Dedifferentiated amniotic fluid mesenchymal stem cell (primary cell): ENCODE data around the gene CHID1.

ENCODE experiments used
- DNase-seq: peaks from one replicate; pipeline ENCODE4 v3.0.0-alpha.2; 2016; ENCODE audit errors: extremely low spot score

CHID1 gene

GRCh38 chr11:888310-889212 lies 22.0 kb downstream of the CHID1 start:
- DNase-seq: no peak

DNA sequence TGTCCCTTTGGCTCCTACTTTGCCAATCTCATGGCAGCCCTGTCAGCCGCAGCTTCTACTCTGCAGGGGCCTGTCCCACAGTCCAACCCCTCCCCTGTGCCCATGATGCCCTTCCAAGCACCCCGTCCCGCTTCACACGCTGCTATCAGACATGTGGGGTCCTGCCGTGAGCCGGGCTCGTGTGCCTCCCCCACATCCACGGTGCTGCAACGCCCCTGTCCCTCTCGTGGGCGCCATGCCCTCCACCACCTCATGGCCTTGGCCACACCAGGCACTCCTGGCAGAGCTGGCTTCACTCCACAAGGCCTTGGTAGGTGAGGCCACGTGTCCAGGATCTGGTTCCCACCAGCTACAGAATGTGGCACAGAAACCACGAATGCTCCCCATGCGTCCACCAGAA lies 23.0 kb downstream of the CHID1 start:
- no peak for DNase-seq

DNA sequence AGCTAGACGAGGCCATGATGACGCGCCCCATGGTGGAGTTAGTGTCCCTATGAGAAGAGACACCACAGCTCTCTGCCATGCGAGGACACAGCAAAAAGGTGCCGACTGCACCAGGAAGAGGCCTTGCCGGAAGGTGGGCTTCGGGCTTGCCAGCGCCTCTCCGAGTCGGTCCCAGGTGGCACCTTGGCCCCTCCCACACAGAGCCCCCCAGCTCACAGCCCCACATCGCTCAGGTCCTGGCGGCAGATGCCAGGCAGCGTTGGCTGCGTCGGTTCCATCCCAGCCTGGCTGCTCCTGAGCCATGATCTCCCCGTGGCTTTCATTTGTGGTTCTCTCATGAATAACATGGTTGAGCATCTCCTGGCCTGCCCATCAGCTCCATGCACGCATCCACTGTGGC lies 24.0 kb downstream of the CHID1 start:
- DNase-seq: no peak

DNA sequence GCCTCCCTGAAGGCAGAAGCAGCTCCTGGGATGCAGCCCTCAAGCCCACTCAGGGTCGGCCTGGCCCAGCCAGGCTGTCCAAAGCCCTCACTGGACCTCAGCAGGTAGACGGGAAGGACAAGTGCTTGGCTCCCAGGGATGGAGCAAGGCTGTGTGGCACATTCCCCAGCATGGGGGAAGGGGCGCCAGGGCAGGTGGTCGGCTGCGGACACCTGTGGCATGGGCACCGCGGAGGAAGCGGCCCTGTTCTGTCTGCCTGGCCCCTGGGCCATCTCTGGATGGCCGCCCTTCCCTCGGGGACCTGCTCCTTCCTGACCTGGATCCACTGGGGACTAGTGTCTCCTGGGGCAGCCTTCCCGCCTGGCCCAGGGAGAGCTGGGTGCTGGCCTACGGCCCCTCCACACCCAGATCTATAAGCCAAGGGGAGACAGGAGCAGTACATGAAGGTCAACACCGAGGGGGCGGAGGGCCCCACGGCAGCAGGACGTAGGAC lies 26.0 kb downstream of the CHID1 start:
- DNase-seq: no peak

- DNase-seq: no peak
Observed at GRCh38 chr11:883527-883926, 27.1 kb downstream of the CHID1 start.

DNA sequence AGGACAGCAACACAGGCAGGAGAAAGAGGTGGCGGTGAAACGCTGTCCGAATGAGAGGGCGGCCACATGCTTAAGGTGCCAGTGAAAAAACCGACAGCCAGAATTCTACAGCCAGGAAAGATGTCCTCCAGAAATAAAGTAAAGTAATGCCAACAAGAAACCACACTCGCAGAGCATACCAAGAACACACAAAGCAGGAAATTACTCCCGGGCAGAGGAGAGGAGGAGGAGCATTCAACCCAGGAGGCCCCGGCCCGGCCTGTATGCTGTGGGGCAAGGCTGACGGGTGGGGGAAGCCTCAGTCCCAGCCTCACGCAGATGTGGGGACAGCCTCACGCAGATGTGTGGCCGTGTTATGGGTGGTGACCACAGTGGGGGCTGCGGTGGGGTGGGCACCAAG lies 28.0 kb downstream of the CHID1 start:
- no peak for DNase-seq

GRCh38 chr11:880447-880846 lies 30.2 kb downstream of the CHID1 start:
- DNase-seq: no peak

DNA sequence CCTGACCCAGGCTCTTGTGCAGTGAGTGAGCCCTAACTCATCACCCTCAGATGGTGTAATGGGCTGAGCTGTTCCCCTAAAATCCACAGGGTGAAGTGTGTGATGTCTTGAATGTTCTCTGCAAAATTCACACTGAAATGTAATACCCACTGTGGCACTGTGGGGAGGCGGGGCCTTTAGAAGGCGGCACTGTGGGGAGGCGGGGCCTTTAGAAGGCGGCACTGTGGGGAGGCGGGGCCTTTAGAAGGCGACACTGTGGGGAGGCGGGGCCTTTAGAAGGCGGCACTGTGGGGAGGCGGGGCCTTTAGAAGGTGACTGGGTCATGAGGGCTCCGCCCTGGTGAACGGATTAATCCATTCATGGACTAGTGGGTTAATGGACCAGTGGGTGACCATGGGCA lies 33.0 kb downstream of the CHID1 start:
- no peak for DNase-seq

- no peak for DNase-seq
Observed at GRCh38 chr11:876545-876944, 34.1 kb downstream of the CHID1 start.

GRCh38 chr11:875769-876301 lies 34.8 kb downstream of the CHID1 start:
- no peak for DNase-seq

GRCh38 chr11:875203-875602 lies 35.4 kb downstream of the CHID1 start:
- no peak for DNase-seq

GRCh38 chr11:873706-874105 lies 36.9 kb downstream of the CHID1 start:
- no peak for DNase-seq

DNA sequence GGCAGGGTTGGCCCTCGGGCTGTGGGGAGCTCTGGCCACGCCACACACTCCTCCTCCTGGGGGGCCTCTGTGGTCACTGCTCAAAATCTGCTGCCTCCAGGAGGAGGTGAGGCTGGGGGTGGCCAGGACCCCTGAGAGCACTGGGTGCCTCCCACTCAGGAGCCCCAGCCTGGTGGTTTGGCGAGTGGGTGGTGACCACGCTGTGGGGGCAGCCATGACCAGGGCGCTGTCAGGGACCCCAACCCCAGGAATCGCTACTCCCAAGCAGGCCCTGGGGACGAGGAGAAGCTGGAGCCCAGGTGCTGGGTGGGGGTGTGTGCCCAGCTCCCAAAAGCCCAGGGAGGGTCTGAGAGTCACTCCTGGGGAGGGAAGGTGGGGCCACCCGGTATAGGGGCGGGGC lies 37.8 kb downstream of the CHID1 start:
- no peak for DNase-seq

DNA sequence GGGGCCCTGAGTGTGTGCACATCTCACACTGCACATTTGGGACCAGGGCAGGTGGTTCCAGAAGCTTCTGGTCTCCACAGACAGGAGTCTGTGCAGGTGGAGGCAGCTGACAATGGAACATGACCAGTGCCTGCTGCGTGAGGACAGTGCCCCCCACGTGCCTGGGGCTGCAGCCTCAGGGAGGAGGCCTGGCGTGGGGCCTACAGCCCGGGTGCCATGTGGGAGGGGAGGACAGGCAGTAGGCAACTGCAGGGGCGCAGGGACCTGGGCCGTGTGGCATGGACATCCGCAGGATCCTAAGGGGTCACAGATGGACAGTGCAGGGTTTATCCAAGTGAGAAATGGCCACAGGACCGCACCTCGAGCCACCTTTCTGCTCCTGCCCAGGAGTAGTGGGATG lies 39.1 kb downstream of the CHID1 start:
- DNase-seq: no peak

DNA sequence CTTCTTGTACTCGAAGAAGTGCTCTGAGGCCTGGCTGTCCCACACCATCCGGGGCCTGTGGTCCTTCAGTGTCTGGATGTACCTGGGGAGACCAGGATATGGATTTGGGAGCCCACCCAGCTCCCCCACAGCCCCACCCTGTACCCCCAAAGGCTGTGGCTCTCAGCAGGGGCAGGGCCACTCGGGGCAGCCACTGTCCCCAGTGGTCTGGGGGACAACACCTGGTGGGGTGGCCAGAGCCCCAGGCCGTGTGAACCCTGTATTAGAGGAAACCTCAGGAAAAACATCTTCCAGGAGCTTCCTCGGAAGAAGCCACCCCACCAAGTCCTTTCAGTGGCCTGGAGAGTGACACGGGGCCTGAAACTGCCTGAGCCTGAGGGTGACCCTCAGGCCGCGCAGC lies 40.2 kb downstream of the CHID1 start:
- no peak for DNase-seq

GRCh38 chr11:870127-870413 lies 40.5 kb downstream of the CHID1 start:
- DNase-seq: no peak

DNA sequence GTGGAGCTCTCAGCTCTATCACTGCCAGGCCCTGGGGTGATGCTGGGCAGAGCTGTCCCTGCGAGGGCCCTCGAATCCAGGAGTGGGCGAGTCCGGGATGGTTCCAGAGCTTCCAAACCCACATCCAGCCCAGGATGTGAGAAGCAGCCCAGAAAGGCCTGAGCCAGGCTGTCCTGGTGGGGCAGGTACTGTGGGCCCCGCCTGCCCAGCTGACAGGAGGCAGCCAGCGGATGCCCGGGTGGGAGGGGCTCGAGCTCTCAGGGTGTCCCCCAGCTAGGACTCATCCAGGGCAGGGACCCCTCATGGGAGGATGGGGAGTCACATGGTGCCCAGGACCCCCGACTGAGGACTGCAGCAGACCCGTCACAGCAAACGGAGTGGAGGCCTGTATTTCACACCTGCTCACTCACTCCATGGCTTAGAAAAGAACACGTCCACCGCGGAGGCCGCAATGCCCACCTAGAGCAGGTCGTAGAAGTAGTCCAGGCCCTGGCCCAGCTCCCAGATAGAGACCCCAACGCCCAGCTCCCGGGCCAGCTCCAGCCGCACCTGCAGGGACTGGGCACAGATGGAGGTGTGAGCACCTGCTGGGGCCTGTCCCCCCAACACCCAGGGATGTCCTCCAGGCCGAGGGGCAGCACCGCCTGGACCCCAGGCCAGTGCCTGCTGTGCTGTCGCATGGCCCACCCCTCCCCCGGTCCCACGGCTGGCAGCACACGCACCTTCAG lies 41.0 kb downstream of the CHID1 start:
- no peak for DNase-seq

DNA sequence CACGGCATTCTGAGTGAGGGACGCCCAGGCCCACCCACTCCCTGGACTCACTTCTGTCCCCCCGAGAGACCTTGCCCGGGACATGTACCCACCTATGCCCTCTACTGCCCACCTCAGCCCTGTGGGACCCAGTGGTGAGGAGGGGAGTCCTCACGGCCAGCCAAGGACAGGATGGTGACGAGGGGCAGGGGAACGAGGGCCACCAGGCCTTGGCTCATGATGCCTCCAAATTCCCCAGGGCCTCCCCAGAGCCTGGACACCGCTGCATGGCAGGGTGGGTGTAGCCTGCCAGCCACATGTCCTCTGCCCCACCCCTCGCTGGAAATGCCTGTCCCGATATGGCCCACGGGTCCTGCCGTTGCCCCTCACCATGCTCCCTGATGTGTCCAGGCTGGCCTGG lies 41.8 kb downstream of the CHID1 start:
- DNase-seq: no peak

DNA sequence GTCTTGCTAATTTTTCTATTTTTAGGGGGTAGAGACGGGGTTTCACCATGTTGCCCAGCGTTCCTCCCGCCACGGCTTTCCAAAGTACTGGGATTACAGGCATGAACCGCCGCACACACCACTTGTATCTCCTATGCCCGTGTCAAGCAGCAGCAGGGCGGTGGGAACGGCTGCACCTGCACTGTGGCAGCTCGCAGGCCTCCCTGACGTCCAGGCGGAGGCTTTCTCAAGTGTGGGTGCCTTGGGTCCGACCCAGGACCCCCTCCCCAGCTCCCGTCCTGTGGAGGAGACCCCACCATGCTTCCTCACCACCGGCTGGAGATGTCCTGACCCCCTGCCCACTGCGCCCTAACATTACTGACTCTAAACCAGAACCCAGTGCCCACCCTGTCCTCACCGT lies 42.2 kb downstream of the CHID1 start:
- no peak for DNase-seq

- DNase-seq: no peak
Observed at GRCh38 chr11:867856-868358, 42.7 kb downstream of the CHID1 start.

DNA sequence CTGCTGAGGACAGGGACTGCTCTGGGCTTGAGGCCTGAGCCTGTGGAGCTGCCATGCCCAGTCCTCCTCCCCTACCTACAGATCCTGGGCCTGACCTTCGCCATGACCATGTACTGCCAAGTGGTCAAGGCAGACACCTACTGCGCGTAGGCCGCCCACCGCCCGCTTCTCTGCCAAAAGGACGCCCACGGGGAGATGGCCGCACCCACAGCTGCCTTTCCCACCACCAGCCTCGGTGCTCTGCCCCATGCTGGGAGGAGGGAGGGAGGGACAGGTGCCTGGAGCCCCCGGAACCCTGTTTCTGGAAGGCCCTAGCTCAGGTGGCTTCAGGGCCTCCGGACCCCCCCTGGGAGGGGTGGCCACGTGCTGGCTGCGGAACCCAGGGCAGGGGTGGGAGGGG lies 44.1 kb downstream of the CHID1 start:
- no peak for DNase-seq

GRCh38 chr11:865462-866430 lies 44.9 kb downstream of the CHID1 start:
- DNase-seq: no peak
